ENCODE data around the gene NKX2-1. TPM values are rescaled to one million over a fixed set of nuclear protein-coding genes. Genes with fewer than 3 reads are reported as not detected.

The NKX2-1 gene
- total and polyA plus RNA-seq, 10 of the 15 experiments (the other 5 are each of a cell fraction or from before 2014, with no cell fraction given), result 0.03 TPM; not detected in 9

DNA sequence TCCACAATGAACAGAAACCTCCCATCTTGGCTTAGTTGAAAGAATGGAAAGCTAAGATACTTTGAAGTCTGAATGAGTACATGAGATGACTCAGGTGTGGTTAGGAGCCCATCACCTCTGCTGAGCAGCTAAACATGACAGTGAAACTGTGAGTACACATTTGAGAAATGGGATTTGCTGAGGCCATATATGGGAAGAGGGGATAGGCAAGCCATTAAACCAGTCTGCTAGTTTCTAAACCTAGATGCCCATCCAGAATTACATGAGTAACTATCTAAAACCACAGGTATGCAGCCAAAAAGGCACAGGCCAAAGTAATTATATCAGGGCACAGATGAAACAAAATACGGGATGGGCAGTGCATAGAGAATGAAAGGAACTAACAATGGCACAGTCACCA lies 41.2 kb downstream of the NKX2-1 start:
- DNase-seq (ENCODE audit: low read depth, low spot score), result no peak
- H4K20me1 ChIP-seq (ENCODE audit: control insufficient read depth, insufficient read depth), result no peaks in the 10 kb centered on the region
- H3K36me3 ChIP-seq (ENCODE audit: control insufficient read depth in 2 of 2, insufficient read depth in 2 of 2, low read length in 1 of 2), result no peaks in the 10 kb centered on the region
- TF ChIP-seq NFXL1 (IDR thresholded peaks at IDR 0.05; ENCODE audit: borderline replicate concordance) (no peak), JUNB (IDR thresholded peaks at IDR 0.05) (0 out of 2 replicates have a peak, but pooled peaks have one; percentile 9), RUNX3 (IDR thresholded peaks at IDR 0.05; ENCODE audit: low read length) (peak; percentile 41), SRF (IDR thresholded peaks at IDR 0.05; ENCODE audit: low read depth in 2 of 2, low read length in 2 of 2) (peak in 1 of 2 experiments; percentile 49; a peak in 1 of 4 replicates), ZNF217 (IDR thresholded peaks at IDR 0.05) (no peak)
- no peak overlapping the region for H2AFZ ChIP-seq (ENCODE audit: control insufficient read depth, low read depth, low read length)
- H3K9ac ChIP-seq (ENCODE audit: control insufficient read depth, insufficient read depth, low read length), result no peak overlapping the region
- no peak overlapping the region for H3K27ac ChIP-seq (ENCODE audit: control insufficient read depth, insufficient read depth)
- no peaks in the 10 kb centered on the region for H3K4me1 ChIP-seq (ENCODE audit: control insufficient read depth, insufficient read depth, low read length)
- no peaks in the 10 kb centered on the region for H3K27me3 ChIP-seq (replicated peaks in 1 of 2; ENCODE audit: control insufficient read depth in 2 of 2, insufficient read depth in 2 of 2, low read length in 1 of 2)
- H3K9me3 ChIP-seq (replicated peaks; ENCODE audit: control insufficient read depth, insufficient read depth, low read length), result no peaks in the 10 kb centered on the region
- no peaks in the 10 kb centered on the region for H3K79me2 ChIP-seq (ENCODE audit: control insufficient read depth, insufficient read depth, low read length)
- FAIRE-seq, result no peak
- CTCF ChIA-PET, result interaction anchor here (1.7 kb wide), 1 partner anchor 10 kb away, joined by 5 read pairs; no protein-coding TSS in a partner anchor
- H3K4me3 ChIP-seq, result no peak overlapping the region
- intact Hi-C loops (cut with micrococcal nuclease; ENCODE audit: unreplicated experiment) (no loop called here), in situ Hi-C loops (cut with MboI) (no loop called here)
- POLR2A ChIA-PET, result no interaction called here
- SMC1A ChIA-PET (ENCODE audit: uncharacterized antibody, unreplicated experiment), result no interaction called here
- peak; percentile 80 for ATAC-seq
- H3K4me2 ChIP-seq (ENCODE audit: control insufficient read depth, insufficient read depth), result no peak overlapping the region
- 0% methylated on average over 1 of the region's 1 CpG for WGBS (ENCODE audit: insufficient coverage, insufficient replicate concordance, low lambda C conversion rate, missing lambda C conversion rate)
- RAD21 ChIA-PET (ENCODE audit: unreplicated experiment), result no interaction called here
- BruUV-seq (replicated peaks), result no TSS peak

DNA sequence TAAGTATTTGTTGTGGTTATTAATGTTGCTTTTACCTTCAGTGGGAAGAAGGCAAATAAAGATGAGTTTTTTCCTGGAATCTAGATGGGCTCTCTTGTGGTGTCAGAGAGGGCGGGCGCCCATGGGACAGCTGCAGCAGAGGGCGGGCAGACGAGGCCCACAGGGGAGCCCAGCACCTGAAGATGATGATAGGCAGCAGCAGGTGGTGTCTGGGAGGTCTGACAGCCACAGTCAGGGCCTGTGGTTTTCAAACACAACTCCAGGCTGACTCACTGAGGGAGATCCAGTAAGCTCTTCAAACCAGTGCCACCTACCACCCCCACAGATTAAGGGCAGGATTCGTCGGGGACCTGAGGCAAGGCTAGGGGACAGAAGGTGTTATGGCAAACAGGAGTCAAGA lies 42.8 kb downstream of the NKX2-1 start:
- FAIRE-seq, result no peak
- no peak for DNase-seq (ENCODE audit: low read depth, low spot score)
- ATAC-seq, result no peak
- WGBS (ENCODE audit: insufficient coverage, insufficient replicate concordance, low lambda C conversion rate, missing lambda C conversion rate), result 18% methylated on average over 6 of the region's 6 CpGs
- H3K4me3 ChIP-seq, result no peak overlapping the region
- no peaks in the 10 kb centered on the region for H3K27me3 ChIP-seq (replicated peaks in 1 of 2; ENCODE audit: control insufficient read depth in 2 of 2, insufficient read depth in 2 of 2, low read length in 1 of 2)
- H3K9ac ChIP-seq (ENCODE audit: control insufficient read depth, insufficient read depth, low read length), result no peak overlapping the region
- intact Hi-C loops (cut with micrococcal nuclease; ENCODE audit: unreplicated experiment) (no loop called here), in situ Hi-C loops (cut with MboI) (no loop called here)
- H2AFZ ChIP-seq (ENCODE audit: control insufficient read depth, low read depth, low read length), result no peak overlapping the region
- POLR2A ChIA-PET, result no interaction called here
- CTCF ChIA-PET, result no interaction called here
- RAD21 ChIA-PET (ENCODE audit: unreplicated experiment), result no interaction called here
- no TSS peak for BruUV-seq (replicated peaks)
- H3K27ac ChIP-seq (ENCODE audit: control insufficient read depth, insufficient read depth), result no peak overlapping the region
- H4K20me1 ChIP-seq (ENCODE audit: control insufficient read depth, insufficient read depth), result no peaks in the 10 kb centered on the region
- no peaks in the 10 kb centered on the region for H3K9me3 ChIP-seq (replicated peaks; ENCODE audit: control insufficient read depth, insufficient read depth, low read length)
- H3K4me1 ChIP-seq (ENCODE audit: control insufficient read depth, insufficient read depth, low read length), result no peaks in the 10 kb centered on the region
- no peak overlapping the region for H3K4me2 ChIP-seq (ENCODE audit: control insufficient read depth, insufficient read depth)
- H3K79me2 ChIP-seq (ENCODE audit: control insufficient read depth, insufficient read depth, low read length), result no peaks in the 10 kb centered on the region
- H3K36me3 ChIP-seq (ENCODE audit: control insufficient read depth in 2 of 2, insufficient read depth in 2 of 2, low read length in 1 of 2), result no peaks in the 10 kb centered on the region
- SMC1A ChIA-PET (ENCODE audit: uncharacterized antibody, unreplicated experiment), result interaction anchor here (1.8 kb wide), 1 partner anchor 16 kb away, joined by 4 read pairs; no protein-coding TSS in a partner anchor
- TF ChIP-seq POLR2A (IDR thresholded peaks at IDR 0.05; ENCODE audit: low read depth, low read length), result no peak
- TF ChIP-seq NFYA (IDR thresholded peaks at IDR 0.05; ENCODE audit: borderline replicate concordance, low read depth, low read length), result no peak
- TF ChIP-seq, protein P1, sequence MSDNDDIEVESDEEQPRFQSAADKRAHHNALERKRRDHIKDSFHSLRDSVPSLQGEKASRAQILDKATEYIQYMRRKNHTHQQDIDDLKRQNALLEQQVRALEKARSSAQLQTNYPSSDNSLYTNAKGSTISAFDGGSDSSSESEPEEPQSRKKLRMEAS (IDR thresholded peaks at IDR 0.05; ENCODE audit: low read depth, low read length), result no peak
- TF ChIP-seq IKZF1 (conservative IDR thresholded peaks at IDR 0.05), result no peak
- TF ChIP-seq, protein P2, sequence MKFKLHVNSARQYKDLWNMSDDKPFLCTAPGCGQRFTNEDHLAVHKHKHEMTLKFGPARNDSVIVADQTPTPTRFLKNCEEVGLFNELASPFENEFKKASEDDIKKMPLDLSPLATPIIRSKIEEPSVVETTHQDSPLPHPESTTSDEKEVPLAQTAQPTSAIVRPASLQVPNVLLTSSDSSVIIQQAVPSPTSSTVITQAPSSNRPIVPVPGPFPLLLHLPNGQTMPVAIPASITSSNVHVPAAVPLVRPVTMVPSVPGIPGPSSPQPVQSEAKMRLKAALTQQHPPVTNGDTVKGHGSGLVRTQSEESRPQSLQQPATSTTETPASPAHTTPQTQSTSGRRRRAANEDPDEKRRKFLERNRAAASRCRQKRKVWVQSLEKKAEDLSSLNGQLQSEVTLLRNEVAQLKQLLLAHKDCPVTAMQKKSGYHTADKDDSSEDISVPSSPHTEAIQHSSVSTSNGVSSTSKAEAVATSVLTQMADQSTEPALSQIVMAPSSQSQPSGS (IDR thresholded peaks at IDR 0.05; ENCODE audit: low read length), result no peak
- TF ChIP-seq GATAD2B (conservative IDR thresholded peaks at IDR 0.05; ENCODE audit: low read depth), result no peak
- TF ChIP-seq, protein P3, sequence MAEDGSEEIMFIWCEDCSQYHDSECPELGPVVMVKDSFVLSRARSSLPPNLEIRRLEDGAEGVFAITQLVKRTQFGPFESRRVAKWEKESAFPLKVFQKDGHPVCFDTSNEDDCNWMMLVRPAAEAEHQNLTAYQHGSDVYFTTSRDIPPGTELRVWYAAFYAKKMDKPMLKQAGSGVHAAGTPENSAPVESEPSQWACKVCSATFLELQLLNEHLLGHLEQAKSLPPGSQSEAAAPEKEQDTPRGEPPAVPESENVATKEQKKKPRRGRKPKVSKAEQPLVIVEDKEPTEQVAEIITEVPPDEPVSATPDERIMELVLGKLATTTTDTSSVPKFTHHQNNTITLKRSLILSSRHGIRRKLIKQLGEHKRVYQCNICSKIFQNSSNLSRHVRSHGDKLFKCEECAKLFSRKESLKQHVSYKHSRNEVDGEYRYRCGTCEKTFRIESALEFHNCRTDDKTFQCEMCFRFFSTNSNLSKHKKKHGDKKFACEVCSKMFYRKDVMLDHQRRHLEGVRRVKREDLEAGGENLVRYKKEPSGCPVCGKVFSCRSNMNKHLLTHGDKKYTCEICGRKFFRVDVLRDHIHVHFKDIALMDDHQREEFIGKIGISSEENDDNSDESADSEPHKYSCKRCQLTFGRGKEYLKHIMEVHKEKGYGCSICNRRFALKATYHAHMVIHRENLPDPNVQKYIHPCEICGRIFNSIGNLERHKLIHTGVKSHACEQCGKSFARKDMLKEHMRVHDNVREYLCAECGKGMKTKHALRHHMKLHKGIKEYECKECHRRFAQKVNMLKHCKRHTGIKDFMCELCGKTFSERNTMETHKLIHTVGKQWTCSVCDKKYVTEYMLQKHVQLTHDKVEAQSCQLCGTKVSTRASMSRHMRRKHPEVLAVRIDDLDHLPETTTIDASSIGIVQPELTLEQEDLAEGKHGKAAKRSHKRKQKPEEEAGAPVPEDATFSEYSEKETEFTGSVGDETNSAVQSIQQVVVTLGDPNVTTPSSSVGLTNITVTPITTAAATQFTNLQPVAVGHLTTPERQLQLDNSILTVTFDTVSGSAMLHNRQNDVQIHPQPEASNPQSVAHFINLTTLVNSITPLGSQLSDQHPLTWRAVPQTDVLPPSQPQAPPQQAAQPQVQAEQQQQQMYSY (CRISPR knock-in tag; IDR thresholded peaks at IDR 0.05), result no peak
- no peak for TF ChIP-seq CBX3 (IDR thresholded peaks at IDR 0.05; ENCODE audit: borderline replicate concordance, low read depth)
- TF ChIP-seq PAX5 (IDR thresholded peaks at IDR 0.05; ENCODE audit: borderline replicate concordance, low read depth, low read length), result no peak
- TF ChIP-seq NR2F1 (conservative IDR thresholded peaks at IDR 0.05), result no peak
- no peak for TF ChIP-seq ZBED1 (IDR thresholded peaks at IDR 0.05; ENCODE audit: borderline replicate concordance)

All from GM12878 (cell line).